Esophagus muscularis mucosa (tissue), 4 donors: Measurements from ENCODE around the gene CAMK2N2. TPM values are rescaled to one million over a fixed set of nuclear protein-coding genes. Genes with fewer than 3 reads are reported as not detected.

Source experiments
- DNase-seq: peaks from one replicate; pipeline ENCODE4 v3.0.0-alpha.2; 2017; ENCODE audit errors: extremely low spot score
- H3K27ac ChIP-seq, 4 donors: fragments of 200-600 bp; sonication (generic); replicated peaks in 1 of 4; 1 replicate in 3 of 4; 2 replicates in 1 of 4; pipeline ENCODE4 v1.5.1; 2016 to 2019; ENCODE audit warnings: mild to moderate bottlenecking in 1 of 4
- H3K27me3 ChIP-seq, 4 donors: fragments of 200-600 bp; sonication (generic); one replicate each; pipeline versions ENCODE4 v1.5.1 to v1.6.0; 2016 to 2019
- H3K36me3 ChIP-seq, 4 donors: fragments of 200-600 bp; sonication (generic); one replicate each; pipeline ENCODE4 v1.5.1; 2016 to 2019
- H3K4me1 ChIP-seq, 4 donors: fragments of 200-600 bp; sonication (generic); one replicate each; pipeline ENCODE4 v1.5.1; 2016 to 2019
- H3K4me3 ChIP-seq, 4 donors: fragments of 200-600 bp; sonication (generic); 1 replicate in 2 of 4; 2 replicates in 2 of 4; pipeline ENCODE4 v1.5.1; 2016 to 2019; ENCODE audit warnings: mild to moderate bottlenecking in 4 of 4, moderate library complexity in 1 of 4
- H3K9me3 ChIP-seq, 4 donors: fragments of 200-600 bp; sonication (generic); 1 replicate in 3 of 4; 2 replicates in 1 of 4; pipeline ENCODE4 v1.5.1; 2016 to 2019
- EP300 ChIP-seq: sonication (generic); formaldehyde crosslinking; IDR thresholded peaks from one replicate; pipeline ENCODE4 v1.6.1; 2017; ENCODE audit warnings: antibody characterized with exemption
- POLR2A ChIP-seq: fragments of 450-650 bp; IDR thresholded peaks from one replicate; pipeline ENCODE4 v1.6.1; 2017; ENCODE audit warnings: antibody characterized with exemption, moderate library complexity, mild to moderate bottlenecking, low read depth
- POLR2AphosphoS5 ChIP-seq, 2 donors: sonication (generic); formaldehyde crosslinking; IDR thresholded peaks; one replicate each; pipeline ENCODE4 v1.6.1; 2017; ENCODE audit warnings: antibody characterized with exemption in 2 of 2
- WGBS: methylation state at CpG from one replicate; pipeline ENCODE4 v1.1.5; 2018; 5-methylcytosine and 5-hydroxymethylcytosine counted together
- intact Hi-C: fragments of 100-400 bp; cut with DNase I; formaldehyde crosslinking; loops from one replicate; pipeline ENCODE4 v1.15.1; 2023
- total RNA-seq, 4 donors: library from RNA; depleted of rRNA; stranded (reverse); fragments of >200 nt; gene quantifications; one replicate each; pipeline versions ENCODE4 v1.1.0 to v1.2.1, GENCODE V29; 2016
- TF ChIP-seq, protein P1 (sequence below), 3 experiments: fragments of 200-600 bp in 2 of 3; fragments of 450-650 bp in 1 of 3; sonication (generic) in 2 of 3; IDR thresholded peaks; one replicate each; pipeline ENCODE4 v1.5.1; 2017 to 2019; ENCODE audit warnings: antibody characterized with exemption in 3 of 3, mild to moderate bottlenecking in 2 of 3, moderate library complexity in 1 of 3

The CAMK2N2 gene
- total RNA-seq, 4 donors from 2014 or later = not detected

DNA sequence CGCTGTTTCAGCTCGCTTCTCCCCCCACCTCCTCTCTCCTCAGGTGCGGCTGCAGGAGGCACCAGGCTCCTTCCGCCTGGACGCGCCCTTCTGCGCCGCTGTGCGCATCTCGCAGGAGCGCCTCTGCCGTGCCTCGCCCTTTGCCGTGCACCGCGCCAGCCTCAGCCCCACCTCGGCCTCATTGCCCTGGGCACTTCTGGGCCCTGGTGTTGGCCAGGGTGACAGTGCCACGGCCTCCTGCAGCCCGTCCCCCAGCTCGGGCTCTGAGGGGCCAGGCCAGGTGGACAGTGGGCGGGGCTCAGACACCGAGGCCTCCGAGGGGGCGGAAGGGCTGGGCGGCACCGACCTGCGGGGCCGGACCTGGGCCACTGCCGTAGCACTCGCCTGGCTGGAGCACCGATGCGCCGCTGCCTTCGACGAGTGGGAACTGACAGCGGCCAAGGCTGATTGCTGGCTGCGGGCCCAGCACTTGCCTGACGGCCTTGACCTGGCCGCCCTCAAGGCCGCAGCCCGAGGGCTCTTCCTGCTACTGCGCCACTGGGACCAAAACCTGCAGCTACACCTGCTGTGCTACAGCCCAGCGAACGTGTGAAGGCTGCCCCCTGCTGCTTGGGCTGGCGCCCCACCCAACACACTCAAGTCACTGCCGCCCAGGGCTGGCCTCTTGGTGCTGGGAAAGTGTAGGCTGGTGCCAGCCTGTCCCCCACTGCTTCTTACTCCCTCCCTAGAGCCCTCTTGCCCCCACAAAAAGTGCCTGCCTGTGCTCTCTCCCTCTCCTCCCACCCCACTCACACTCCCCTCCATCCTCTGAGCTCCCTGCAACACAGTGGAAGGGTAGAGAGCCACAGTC, 19.7 kb downstream of the CAMK2N2 start:
- peaks cover 6 to 10% (median 9%) of the 10 kb centered on the region in 4 donors for H3K4me1 ChIP-seq
- peaks cover 25 to 45% (median 39%) of the 10 kb centered on the region in 4 donors for H3K36me3 ChIP-seq
- H3K4me3 ChIP-seq = no peak overlapping the region
- intact Hi-C loops = loop anchor here (5.0 kb wide), 1 partner anchor 99 kb away; no protein-coding TSS in a partner anchor
- no peak for DNase-seq
- WGBS = 38% methylated on average over 23 of the region's 46 CpGs
- TF ChIP-seq, protein P1, sequence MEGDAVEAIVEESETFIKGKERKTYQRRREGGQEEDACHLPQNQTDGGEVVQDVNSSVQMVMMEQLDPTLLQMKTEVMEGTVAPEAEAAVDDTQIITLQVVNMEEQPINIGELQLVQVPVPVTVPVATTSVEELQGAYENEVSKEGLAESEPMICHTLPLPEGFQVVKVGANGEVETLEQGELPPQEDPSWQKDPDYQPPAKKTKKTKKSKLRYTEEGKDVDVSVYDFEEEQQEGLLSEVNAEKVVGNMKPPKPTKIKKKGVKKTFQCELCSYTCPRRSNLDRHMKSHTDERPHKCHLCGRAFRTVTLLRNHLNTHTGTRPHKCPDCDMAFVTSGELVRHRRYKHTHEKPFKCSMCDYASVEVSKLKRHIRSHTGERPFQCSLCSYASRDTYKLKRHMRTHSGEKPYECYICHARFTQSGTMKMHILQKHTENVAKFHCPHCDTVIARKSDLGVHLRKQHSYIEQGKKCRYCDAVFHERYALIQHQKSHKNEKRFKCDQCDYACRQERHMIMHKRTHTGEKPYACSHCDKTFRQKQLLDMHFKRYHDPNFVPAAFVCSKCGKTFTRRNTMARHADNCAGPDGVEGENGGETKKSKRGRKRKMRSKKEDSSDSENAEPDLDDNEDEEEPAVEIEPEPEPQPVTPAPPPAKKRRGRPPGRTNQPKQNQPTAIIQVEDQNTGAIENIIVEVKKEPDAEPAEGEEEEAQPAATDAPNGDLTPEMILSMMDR (IDR thresholded peaks at IDR 0.05) = peak; percentile 32 to 55 (median 34)
- no peak for TF ChIP-seq EP300
- no peak overlapping the region for H3K27ac ChIP-seq
- no peaks in the 10 kb centered on the region for H3K9me3 ChIP-seq
- peaks cover 0 to 44% (median 2%) of the 10 kb centered on the region in 4 donors for H3K27me3 ChIP-seq

DNA sequence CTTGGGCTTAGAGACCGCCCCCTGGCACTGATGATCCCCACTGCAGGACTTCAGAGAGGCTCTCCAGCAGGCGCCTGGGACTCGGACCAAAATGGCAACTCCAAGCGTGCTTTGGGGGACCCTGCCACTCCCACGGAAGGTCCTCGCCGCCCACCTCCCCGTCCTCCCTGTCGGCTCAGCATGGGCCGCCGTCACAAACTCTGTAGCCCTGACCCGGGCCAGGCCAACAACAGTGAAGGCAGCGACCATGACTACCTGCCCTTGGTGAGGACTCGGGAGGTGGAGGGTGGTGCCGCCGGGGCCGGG, 20.3 kb downstream of the CAMK2N2 start:
- H3K9me3 ChIP-seq = no peaks in the 10 kb centered on the region
- peaks cover 25 to 45% (median 39%) of the 10 kb centered on the region in 4 donors for H3K36me3 ChIP-seq
- intact Hi-C loops = loop anchor here (5.0 kb wide), 1 partner anchor 99 kb away; no protein-coding TSS in a partner anchor
- H3K27ac ChIP-seq = no peak overlapping the region
- TF ChIP-seq POLR2A (no peak), EP300 (no peak), POLR2AphosphoS5 (IDR thresholded peaks at IDR 0.05) (no peak)
- TF ChIP-seq, protein P1 (IDR thresholded peaks at IDR 0.05) = no peak
- H3K4me3 ChIP-seq = no peak overlapping the region
- H3K27me3 ChIP-seq = peaks cover 0 to 49% (median 2%) of the 10 kb centered on the region in 4 donors
- DNase-seq = no peak
- 34% methylated on average over 17 of the region's 17 CpGs for WGBS
- H3K4me1 ChIP-seq = peaks cover 6 to 10% (median 9%) of the 10 kb centered on the region in 4 donors

DNA sequence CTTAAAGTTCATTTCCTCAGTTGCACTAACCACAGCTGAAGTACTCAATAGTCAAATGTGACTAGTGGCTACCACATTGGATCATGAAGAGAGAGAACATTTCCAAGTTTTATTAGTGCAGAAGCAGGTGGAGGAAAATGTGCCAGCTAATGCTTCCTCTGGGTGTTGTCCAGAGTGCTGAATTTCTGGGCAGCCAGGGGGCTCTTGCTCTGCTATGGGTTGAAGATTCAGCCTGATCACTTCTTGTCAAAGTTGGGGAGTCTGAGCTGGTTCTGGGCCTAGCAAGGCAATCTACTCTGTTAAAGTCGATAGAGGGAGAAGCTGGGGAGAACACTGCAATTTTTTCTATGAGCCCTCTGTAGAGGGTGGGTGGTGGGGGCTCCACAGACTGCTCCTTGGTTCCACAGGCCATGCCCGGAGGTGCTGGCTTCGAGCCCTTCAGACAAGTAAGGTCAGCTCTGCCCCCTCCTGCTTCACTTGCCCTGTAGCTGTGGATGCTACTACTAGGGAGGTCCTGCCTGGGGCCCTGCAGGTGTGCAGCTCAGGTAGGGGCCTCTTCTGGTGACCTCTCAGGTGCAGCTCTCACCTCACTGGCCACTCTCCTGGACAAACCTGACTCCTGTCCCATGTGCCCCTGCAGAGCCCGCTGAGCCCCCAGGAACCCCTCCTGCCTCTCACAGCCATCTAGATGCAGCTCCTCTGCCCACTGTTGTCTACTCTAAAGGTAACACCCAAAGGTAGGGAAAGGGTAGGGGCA, 20.8 kb downstream of the CAMK2N2 start:
- Histone ChIP-seq H3K36me3 (peaks cover 24 to 42% (median 36%) of the 10 kb centered on the region in 4 donors), H3K4me1 (peaks cover 6 to 10% (median 9%) of the 10 kb centered on the region in 4 donors), H3K4me3 (no peak overlapping the region), H3K27me3 (peaks cover 0 to 53% (median 2%) of the 10 kb centered on the region in 4 donors), H3K27ac (no peak overlapping the region), H3K9me3 (no peaks in the 10 kb centered on the region)
- WGBS = 85% methylated on average over 2 of the region's 4 CpGs
- intact Hi-C loops = loop anchor here (5.0 kb wide), 1 partner anchor 98 kb away; no protein-coding TSS in a partner anchor
- no peak for TF ChIP-seq EP300
- TF ChIP-seq, protein P1 (IDR thresholded peaks at IDR 0.05) = peak in 1 of 3 experiments; percentile 5
- DNase-seq = no peak

DNA sequence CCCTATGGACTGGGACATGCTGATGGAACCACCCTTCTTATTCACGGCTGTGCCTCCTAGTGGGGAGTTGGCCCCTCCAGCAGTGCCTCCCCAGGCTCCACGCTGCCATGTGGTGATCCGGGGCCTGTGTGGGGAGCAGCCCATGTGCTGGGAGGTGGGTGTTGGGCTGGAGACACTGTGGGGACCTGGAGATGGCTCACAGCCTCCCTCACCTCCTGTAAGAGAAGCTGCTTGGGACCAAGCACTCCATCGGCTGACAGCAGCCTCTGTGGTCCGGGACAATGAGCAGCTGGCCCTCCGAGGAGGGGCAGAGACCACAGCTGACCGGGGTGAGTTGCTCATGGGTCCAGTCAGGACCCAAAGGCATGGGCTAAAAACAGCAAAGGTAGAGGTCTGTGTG, 21.6 kb downstream of the CAMK2N2 start:
- Histone ChIP-seq H3K4me1 (peaks cover 6 to 10% (median 9%) of the 10 kb centered on the region in 4 donors), H3K36me3 (peaks cover 15 to 33% (median 28%) of the 10 kb centered on the region in 4 donors), H3K4me3 (no peak overlapping the region), H3K9me3 (no peaks in the 10 kb centered on the region), H3K27me3 (peaks cover 0 to 58% (median 2%) of the 10 kb centered on the region in 4 donors), H3K27ac (no peak overlapping the region)
- no peak for DNase-seq
- TF ChIP-seq EP300 (no peak), POLR2A (no peak), POLR2AphosphoS5 (IDR thresholded peaks at IDR 0.05) (no peak)
- intact Hi-C loops = loop anchor here (5.0 kb wide), 1 partner anchor 97 kb away; no protein-coding TSS in a partner anchor
- 84% methylated on average over 7 of the region's 7 CpGs for WGBS

DNA sequence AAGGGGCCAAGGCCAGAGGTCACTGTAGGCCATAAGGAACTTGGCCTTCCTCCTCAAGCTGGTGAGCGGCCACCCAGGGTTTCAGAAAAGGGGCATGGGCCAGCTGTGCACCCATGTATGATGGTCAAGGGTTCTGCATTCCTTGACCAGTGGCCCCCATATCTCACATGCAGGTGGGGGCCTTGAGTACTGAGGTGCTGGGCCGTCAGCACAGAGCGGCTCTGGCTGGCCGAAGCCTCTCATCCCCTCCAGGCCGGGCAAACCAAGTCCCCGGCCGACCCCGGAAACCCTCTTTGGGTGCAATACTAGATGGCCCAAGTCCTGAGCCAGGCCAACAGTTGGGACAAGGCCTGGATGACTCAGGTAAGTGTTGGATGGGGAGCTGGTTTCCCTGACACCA, 22.1 kb downstream of the CAMK2N2 start:
- no peak for DNase-seq
- intact Hi-C loops = no loop called here
- 85% methylated on average over 8 of the region's 8 CpGs for WGBS

More for the DNA sequence above, 22.1 kb downstream of the CAMK2N2 start:
- Histone ChIP-seq H3K9me3 (no peaks in the 10 kb centered on the region), H3K27me3 (peaks cover 0 to 62% (median 2%) of the 10 kb centered on the region in 4 donors), H3K4me3 (no peak overlapping the region), H3K36me3 (peaks cover 10 to 28% (median 23%) of the 10 kb centered on the region in 4 donors), H3K4me1 (peaks cover 6 to 10% (median 9%) of the 10 kb centered on the region in 4 donors), H3K27ac (no peak overlapping the region)
- TF ChIP-seq POLR2AphosphoS5 (IDR thresholded peaks at IDR 0.05) = no peak
- TF ChIP-seq EP300 = no peak
- no peak for TF ChIP-seq POLR2A
